IPS DF 4.7 (cell line): ENCODE data around the gene CAMTA1.
"Not testable (repeated sequence)": the region's sequence is repeated elsewhere in the genome, so short reads cannot be mapped to it uniquely, and the experiment has no call there.

Experiments used
- DNase-seq: peaks from one replicate; pipeline ENCODE4 v3.0.0-alpha.2; 2013; ENCODE audit warnings: low spot score; ENCODE audit errors: extremely low read depth

CAMTA1 gene

DNA sequence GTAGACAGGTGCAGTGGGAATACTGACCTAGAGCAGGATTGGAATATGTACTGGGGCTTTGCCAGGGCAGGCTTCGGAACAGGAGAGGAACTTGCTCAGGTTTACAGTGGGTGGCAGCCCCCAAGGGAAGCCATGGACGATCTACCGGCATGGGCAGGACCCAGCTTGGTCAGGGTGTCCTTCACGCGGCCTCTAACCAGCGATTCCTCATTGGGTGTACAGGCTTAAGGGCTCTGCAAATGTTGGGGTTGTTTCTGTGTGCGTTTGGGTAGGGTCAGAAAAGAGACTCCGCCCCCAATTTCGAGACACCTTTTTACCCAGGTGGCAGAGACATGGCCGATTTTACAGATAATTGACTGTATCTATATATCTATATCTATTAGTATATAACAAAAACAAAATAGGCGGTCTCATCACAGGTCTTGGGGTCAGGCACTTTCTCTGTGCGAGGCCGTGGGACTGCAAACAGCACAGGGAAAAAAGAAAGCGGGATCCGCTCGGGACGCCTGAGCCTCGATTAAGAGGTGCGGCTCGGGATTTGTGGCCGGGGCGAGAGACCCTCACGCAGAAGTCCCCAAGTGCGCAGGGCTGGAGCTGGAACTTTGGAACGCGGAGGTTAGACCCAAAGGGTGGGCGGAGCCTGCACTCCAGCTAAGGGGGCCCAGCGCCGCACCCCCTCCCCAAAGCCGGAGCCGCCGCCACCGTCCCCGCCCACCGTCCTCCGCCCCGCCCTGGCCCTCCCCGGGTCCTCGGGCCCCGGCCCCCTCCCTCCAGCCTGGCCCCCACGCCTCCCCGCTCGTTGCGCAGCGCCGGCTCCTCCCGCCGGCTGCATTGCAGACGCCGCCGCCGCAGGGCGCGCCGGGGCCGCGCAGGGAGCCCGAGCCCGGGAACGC is 918.3 kb downstream of the CAMTA1 start:
- no peak for DNase-seq

DNA sequence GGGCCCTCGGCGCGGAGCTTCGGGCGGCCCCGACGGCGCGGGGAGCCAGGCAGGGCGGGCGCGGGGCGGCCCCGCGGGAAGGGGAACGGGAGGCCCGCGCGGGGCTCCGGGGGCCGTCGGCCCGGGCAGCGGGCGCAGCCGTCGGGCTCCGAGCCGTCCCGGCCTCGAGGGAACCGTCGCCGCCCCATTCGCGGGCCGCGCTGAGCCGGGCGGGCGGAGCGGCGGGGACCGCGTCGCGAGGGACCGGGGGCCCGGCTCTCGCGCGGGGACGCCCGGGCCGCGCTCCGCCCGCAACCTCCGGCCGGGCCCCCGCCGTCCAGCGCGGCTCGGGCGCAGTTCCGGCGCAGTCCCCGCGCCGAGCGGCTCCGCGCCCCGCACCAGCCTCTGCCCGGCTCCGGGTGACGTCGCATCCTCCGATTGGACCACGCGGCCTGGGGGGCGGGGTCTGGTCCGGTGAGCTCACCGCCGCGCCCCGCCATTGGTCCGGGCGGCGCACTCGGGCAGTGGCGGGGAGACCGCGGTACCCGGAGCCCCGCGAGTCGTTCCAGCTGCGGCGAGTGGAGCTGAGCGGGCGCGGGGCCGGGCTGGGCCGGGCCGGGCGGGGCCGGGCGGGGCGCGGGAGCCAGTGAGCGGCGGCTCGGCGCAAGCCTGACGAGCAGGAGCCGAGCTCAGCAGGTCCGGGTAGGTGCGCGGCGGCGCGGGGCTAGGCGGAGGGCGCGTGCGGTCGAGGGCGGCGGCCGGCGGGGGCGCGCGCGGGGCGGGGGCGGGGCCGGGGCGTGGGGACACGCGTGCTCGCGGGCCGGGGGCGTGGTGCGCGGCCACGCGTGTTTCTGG is 919.2 kb downstream of the CAMTA1 start:
- no peak for DNase-seq

DNA sequence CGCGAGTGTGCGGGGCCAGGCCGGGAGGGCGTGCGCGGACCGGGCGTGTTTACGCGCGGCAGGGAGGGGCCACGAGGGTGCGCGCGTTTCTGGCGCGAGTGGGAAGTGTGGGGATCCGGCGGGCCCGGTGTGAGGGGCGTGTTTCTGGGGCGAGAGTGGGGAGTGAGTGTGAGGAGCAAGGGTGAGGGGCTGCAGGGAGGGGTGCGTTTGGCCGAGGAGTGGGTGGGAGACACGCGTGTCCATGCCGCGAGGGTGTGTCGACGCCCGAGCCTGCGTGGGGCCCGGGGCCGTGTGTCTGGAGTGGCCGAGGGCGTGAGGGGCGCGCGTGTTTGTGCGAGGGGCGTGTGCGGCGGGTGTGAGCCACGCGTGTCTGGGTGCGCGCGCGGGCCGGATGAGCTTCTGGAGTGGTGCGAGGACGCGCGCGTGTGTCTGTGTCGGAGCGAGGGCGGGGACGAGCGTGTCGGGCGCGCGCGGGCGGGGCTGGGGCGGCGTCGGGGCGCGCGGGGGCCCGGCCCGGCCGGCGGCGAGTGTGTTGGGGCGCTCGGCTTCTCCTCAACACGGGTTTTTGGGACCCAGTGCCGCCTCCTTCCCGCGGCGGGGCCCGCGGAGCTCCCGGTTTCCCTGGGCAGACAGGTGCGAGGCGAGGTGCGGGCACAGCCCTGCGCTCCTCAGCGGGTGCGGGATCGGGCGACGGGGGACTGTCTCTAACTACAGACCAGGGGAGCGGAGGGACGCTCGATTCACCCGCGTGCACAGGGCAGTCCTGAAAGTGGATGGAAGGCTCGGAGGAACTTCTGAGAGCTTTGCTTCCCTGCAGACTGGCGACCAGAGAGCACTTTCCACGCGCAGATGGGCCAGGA is 920.0 kb downstream of the CAMTA1 start:
- no peak for DNase-seq

DNA sequence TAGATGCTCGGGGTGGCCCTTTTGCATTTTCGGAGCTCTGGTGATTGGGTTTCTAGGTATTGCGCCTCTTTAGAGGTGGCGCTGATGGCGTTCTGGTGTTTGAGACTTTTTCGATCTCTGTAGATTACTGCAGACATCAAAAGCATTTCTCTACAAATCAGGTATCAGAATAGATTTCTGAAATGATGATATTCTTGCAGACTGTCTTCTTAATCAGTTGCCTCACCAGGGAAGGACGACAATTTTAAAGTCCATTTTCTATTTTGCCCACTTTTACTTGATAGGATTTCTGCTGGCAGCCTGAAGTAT is 920.6 kb downstream of the CAMTA1 start:
- DNase-seq = no peak

DNA sequence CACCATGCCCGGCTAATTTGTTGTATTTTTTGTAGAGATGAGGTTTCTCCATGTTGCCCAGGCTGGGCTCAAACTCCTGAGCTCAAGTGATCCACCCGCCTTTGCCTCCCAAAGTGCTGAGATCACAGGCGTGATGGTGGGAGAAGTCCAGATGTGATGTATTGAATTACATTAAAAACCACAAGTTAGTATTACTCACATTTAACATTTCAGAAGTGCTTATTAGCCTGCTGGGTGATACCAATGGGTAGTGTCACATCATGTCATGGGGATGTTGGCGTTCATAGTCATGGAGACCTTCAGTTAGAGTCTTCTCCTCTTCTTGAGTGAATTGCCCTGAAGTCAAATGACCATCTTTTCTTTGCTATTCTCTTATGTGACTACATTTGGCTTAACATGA is 922.3 kb downstream of the CAMTA1 start:
- no peak for DNase-seq

DNA sequence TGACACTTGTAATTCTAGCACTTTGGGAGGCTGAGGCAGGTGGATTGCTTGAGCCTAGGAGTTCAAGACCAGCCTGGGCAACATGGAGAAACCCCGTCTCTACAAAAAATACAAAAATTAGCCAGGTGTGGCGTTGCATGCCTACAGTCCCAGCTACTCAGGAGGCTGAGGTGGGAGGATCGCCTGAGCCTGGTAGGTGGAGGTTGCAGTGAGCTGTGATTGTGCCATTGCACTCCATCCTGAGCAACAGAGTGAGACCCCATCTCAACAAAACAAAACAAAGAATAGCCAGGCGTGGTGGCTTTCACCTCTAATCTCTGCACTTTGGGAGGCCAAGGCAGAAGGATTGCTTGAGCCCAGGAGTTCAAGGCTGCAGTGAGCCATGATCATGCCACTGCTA is 922.8 kb downstream of the CAMTA1 start:
- DNase-seq = not testable (repeated sequence)

DNA sequence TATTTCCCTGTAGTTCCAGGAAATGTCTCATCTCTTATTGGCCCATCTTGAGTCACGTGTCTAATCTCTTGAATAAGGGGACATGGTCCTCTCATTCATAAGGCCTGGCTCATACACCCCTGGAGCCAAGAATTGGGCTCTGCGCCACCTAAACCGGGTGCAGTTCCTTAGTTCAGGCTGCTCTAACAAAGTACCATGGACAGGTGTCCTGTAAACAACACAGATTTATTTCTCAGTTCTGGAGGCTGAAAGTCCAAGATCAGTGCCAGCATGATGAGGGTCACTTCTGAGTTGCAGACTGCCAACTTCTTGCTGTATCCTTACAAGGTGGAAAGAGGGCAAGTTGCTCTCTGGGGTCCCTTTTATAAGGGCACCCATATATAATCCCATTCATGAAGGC is 925.6 kb downstream of the CAMTA1 start:
- no peak for DNase-seq

DNA sequence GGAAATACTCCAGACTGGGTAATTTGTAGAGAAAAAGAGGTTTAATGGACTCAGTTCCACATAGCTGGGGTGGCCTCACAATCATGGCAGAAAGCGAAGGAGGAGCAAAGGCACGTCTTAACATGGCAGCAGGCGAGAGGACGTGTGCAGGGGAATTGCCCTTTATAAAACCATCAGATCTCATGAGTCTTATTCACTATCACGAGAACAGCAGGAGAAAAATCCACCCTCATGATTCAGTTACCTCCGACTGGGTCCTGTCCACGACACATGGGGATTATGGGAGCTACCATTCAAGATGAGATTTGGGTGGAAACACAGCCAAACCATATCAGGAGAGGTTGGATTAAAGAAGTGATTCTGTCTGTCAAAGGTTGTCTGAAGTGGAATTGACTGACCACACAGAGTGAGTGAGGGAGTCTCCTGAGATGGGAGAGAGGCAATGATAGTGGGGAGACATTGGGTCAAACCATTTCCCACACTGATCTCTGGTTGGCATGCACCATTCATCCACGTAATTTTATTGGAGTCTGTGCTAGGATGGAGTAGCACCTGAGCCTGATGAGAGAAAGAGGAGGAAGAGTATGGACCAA is 927.6 kb downstream of the CAMTA1 start:
- DNase-seq = no peak

DNA sequence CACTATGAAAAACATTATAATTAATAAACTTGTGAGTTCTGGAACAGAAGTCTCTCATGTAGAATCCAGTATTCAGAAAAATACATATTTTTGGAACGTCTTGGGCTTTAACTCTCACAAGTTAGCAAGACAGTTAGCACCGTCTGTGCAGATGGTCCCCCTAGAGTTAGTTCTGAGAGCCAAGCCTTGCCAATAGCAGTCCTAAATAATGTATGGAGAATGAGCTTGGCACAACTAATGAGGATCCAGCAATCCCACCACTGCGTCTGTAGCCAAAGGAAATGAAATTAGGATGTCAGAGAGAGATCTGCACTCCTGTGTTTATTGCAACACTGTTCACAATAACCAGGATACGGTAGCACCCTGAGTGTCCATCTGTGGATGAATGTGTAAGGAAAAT is 931.3 kb downstream of the CAMTA1 start:
- DNase-seq = no peak

DNA sequence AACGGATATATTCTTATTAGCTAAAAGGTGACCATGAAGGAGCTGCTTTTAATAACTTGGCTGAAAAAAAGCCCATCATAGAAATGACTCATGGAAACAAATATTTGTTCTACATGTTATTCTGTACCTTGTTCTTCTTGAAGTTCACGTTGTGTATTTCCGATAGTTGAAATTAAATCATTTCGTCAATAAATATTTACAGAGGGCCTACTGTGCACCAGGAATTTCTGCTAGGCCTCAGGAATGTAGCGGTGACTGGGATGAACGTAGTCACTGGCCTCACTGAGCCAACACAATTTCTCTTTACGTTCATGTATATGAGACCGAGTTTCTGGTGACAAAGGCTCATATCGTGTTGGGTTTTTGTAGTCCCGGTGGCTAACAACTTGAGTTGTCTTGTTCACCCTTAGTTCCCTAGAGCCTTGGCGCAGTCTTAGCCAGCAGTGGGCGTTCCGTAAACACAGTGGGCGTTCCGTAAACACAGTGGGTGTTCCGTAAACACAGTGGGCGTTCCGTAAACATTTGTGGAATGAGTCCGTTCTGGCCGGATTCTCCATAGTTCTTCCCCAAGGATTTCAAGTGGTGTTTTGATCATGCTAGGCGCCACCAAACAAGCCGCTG is 932.6 kb downstream of the CAMTA1 start:
- no peak for DNase-seq

DNA sequence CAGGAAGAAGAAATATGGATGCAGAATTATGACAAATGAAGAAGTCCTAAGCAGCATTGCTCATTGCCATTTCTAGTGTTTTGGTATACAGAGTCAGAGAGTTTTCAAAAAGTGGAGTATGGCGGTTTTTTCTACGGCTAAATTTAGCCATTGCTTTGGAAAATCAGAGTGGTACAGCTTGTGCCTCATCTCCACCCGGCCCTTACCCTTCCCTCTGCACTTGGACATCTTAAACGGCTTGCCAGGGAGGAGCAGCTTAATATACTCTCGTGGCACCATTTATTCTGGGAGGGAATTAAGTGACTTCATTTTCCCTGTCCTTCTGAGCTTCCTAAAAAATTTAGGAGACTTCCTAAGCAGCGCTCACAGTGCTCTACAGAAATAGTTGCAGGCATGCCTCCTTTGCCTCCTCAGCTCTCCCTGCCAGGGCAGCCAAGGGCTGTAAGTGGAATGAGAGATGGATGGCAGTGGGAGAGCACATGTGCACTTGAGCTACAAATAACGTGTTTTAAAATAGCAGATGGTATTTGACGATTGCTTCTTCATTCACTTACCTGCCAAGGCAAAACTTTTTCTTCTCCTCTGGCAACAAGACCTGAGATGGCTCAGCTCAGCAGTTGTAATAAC is 934.3 kb downstream of the CAMTA1 start:
- DNase-seq = no peak

DNA sequence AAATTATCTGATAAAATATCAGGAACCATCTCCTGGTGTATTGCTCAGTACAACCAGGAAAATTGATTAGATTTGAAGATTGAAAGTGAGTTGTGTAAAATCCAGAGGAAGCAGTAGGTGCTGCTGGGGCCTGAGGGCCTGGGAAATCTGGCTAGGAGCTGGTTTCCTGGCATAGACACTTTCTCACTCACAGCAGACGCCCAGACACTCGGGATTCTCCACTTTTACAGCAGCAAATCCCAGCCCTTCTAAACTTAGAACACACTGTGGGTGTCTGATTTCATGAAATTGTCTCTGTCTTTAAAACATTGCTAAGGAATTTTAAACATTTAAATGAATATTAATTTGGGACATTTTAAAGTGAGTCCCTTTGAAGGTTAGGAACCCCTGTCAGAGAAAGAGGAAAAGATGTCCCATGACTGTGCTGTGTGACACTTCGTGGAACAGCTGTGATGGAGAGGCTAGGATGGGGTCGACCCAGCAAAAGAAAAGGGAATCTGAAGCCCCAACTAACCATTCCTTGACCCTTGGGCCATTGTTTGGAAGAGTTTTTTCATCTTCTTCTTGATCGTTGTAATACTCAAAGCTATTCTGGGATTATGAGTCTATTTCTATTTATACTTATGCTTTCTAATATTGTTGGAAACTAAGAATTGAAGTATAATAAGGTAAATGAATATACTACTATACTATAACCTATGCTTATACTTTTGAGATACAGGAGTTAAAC is 936.9 kb downstream of the CAMTA1 start:
- no peak for DNase-seq

DNA sequence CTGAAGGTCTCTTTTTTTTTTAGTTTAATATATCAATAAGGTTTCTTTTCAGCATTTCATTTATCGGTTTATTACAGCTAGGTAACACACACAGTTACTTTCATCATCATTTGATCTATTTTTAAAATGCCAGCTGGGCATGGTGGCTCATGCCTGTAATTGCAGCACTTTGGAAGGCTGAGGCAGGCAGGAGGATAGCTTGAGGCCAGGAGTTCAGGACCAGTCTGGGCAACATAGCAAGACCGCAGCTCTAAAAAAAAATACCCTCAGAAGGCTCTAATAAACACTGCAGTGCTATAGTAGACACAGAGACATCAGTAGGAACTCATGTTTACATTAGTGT is 937.4 kb downstream of the CAMTA1 start:
- DNase-seq = no peak

DNA sequence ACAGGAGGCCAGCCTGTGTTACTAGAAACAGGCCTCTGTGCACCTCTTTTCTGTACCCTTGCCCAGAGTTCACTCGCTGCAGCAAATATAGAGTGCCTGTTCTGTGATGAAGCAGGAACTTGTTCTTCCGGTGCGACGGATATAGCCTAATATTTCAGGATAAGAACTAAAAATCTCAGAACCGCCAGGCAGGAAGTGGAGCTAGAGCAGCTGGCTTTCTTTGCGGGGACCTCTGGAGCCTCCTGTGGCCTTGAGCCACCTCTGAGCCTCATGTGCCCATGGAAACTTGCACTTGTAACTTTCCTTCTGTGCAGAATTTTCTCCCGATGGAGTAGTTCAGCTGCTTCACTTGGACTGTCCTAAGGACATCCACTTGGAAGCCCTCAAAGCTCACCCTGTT is 941.4 kb downstream of the CAMTA1 start:
- DNase-seq = no peak

DNA sequence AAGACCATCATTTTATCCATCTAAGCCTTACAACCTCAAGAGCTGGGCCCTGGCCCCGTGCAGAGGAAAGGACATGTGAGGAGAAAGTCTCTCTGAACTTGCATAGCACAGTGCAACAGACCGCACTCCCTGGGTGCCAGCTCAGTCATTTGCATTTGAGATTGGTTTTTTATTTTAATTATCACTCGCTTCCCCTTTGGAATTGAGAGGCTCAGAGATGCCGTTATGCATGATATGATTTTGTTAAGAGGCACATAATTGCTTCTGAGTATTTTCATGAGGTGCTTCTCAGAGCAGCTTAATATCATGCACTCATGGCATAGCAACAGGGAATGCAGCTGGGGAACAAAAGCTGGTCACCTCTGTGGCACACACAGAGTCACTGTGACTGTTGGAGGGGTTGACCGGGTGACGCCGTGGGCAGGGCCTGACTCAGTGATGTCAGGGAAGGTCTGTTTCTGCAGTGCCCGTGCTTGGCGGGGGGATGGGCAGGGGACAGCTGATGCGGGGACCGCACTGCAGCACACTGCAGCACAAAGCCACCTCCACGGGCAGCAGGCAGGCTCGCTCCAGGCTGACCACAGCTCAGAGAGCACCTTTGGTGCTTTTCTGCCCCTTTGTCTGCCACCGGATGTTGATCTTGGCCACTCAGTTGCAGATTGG is 942.7 kb downstream of the CAMTA1 start:
- no peak for DNase-seq

DNA sequence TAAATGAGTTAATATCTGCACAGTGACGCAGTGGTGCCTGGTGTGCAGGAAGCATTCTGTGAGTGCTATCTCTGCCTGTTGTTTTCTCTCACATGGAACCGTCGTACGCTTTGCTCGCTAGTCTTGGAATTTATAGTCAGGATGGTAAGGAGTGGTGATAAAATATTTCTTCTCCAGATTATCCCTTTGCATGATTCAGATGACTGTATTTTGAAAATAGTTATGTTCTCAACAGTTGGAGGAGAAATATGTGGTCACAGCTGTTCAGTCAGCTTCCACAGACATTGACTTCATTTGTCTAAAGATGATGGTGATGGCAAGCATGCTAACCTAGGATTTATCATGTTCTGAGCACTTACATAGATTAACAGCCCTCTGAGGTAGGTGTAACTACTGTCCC is 944.5 kb downstream of the CAMTA1 start:
- no peak for DNase-seq

DNA sequence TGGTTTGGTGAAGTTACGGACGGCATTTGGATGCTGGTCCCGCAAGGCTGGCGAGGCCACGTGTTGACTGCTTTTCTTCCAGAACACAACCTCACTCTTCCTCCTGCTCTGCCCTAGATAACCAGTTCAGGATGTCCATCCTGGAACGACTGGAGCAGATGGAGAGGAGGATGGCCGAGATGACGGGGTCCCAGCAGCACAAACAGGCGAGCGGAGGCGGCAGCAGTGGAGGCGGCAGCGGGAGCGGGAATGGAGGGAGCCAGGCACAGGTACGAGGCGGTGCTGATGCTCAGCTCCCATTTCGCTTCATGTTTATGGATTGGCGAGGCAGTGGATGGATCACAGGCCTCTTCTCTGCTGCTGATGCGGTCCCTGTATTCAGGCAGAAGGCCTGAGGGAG is 947.1 kb downstream of the CAMTA1 start:
- DNase-seq = no peak

DNA sequence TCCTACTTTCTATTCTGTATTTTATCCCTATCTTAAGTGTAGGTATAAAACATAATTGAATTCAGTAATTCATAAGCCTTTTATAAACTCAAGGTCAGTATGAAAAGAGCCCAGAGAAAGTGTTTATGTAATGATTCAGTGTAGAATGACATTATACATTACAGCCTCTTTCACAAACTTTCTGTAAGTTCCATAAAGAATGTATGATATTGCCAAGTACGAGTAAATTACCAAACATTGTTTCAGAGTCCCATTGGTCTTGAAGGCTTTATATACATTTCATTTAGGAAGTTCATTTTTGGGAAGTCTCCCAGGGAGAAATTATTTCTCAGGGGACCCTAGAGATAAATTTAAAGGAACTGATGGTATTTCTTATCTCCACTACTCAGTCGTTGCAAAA is 948.0 kb downstream of the CAMTA1 start:
- no peak for DNase-seq

DNA sequence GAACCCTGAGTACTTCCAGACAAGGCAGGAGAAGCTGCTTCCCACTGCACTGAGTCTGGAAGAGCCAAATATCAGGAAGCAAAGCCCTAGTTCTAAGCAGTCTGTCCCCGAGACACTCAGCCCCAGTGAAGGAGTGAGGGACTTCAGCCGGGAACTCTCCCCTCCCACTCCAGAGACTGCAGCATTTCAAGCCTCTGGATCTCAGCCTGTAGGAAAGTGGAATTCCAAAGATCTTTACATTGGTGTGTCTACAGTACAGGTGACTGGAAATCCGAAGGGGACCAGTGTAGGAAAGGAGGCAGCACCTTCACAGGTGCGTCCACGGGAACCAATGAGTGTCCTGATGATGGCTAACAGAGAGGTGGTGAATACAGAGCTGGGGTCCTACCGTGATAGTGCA is 952.8 kb downstream of the CAMTA1 start:
- DNase-seq = no peak
